Limb (tissue), 2 donors: ENCODE results near the gene SIGLEC8.
A peak's percentile ranks its signal among the peaks of the same experiment; 100 is the strongest.
"Not testable (repeated sequence)": the region's sequence is repeated elsewhere in the genome, so short reads cannot be mapped to it uniquely, and the experiment has no call there.

Source experiments
- DNase-seq, 2 donors: peaks; one replicate each; pipeline ENCODE4 v3.0.0-alpha.2; 2016; ENCODE audit errors: extremely low spot score in 2 of 2

SIGLEC8 gene

GRCh38 chr19:51447510-51447909 is 10.7 kb downstream of the SIGLEC8 start:
- not testable (repeated sequence) for DNase-seq

- DNase-seq, result no peak
These were observed 16.6 kb downstream of the SIGLEC8 start for GRCh38 chr19:51441410-51442390.

GRCh38 chr19:51440846-51441409 is 17.3 kb downstream of the SIGLEC8 start:
- DNase-seq, result no peak

GRCh38 chr19:51440052-51440451 is 18.2 kb downstream of the SIGLEC8 start:
- DNase-seq, result no peak

- DNase-seq, result no peak
These were observed 19.2 kb downstream of the SIGLEC8 start for GRCh38 chr19:51439021-51439465.

- DNase-seq, result no peak
These were observed 23.8 kb downstream of the SIGLEC8 start for GRCh38 chr19:51434456-51434855.

GRCh38 chr19:51433043-51433442 is 25.2 kb downstream of the SIGLEC8 start:
- DNase-seq, result no peak

GRCh38 chr19:51431124-51431523 is 27.1 kb downstream of the SIGLEC8 start:
- DNase-seq, result no peak

GRCh38 chr19:51430221-51430620 is 28.0 kb downstream of the SIGLEC8 start:
- DNase-seq, result no peak

- no peak for DNase-seq
These were observed 31.1 kb downstream of the SIGLEC8 start for GRCh38 chr19:51427201-51427600.

- DNase-seq, result peak; percentile 44 to 86
These were observed 36.2 kb downstream of the SIGLEC8 start for GRCh38 chr19:51422053-51422448.

- DNase-seq, result no peak
These were observed 36.8 kb downstream of the SIGLEC8 start for GRCh38 chr19:51421229-51422052.

- DNase-seq, result not testable (repeated sequence)
These were observed 37.7 kb downstream of the SIGLEC8 start for GRCh38 chr19:51420511-51420910.

GRCh38 chr19:51418707-51419106 is 39.5 kb downstream of the SIGLEC8 start:
- no peak for DNase-seq

GRCh38 chr19:51417810-51418157 is 40.5 kb downstream of the SIGLEC8 start:
- DNase-seq, result no peak

- no peak for DNase-seq
These were observed 41.0 kb downstream of the SIGLEC8 start, which contains the start of gene SIGLEC10 for GRCh38 chr19:51417107-51417809. Gene SIGLEC10, minus strand, starts transcription at chr19:51417642. Its CDS starts 61 bp downstream, at chr19:51417581.

GRCh38 chr19:51416422-51416821 is 41.8 kb downstream of the SIGLEC8 start:
- not testable (repeated sequence) for DNase-seq

GRCh38 chr19:51415187-51415586 is 43.1 kb downstream of the SIGLEC8 start:
- no peak for DNase-seq

GRCh38 chr19:51410950-51411748 is 47.1 kb downstream of the SIGLEC8 start:
- DNase-seq, result no peak

- DNase-seq, result no peak
These were observed 50.6 kb downstream of the SIGLEC8 start for GRCh38 chr19:51407511-51408131.
